GM12874 (cell line): ENCODE data around the gene MRPS14.

Experiments
- CTCF ChIP-seq: IDR thresholded peaks from 2 replicates; pipeline ENCODE4 v1.5.1; 2011; ENCODE audit warnings: low read depth, mild to moderate bottlenecking, control low read depth, low read length, moderate library complexity; ENCODE audit not compliant: insufficient read depth

The MRPS14 gene

GRCh38 chr1:175062339-175062738 is 39.1 kb upstream of the MRPS14 start:
- TF ChIP-seq CTCF = no peak

GRCh38 chr1:175054736-175055135 is 31.5 kb upstream of the MRPS14 start:
- TF ChIP-seq CTCF = no peak

- TF ChIP-seq CTCF = no peak
Observed at GRCh38 chr1:175050992-175051391, 27.8 kb upstream of the MRPS14 start.

GRCh38 chr1:175045519-175045918 is 22.3 kb upstream of the MRPS14 start:
- no peak for TF ChIP-seq CTCF

- TF ChIP-seq CTCF = no peak
Observed at GRCh38 chr1:175045097-175045496, 21.9 kb upstream of the MRPS14 start.

- TF ChIP-seq CTCF = no peak
Observed at GRCh38 chr1:175043824-175044223, 20.6 kb upstream of the MRPS14 start.

- TF ChIP-seq CTCF = no peak
Observed at GRCh38 chr1:175042650-175043049, 19.4 kb upstream of the MRPS14 start.

- TF ChIP-seq CTCF = no peak
Observed at GRCh38 chr1:175040324-175040879, 17.2 kb upstream of the MRPS14 start.
